ENCODE measurements around the gene DGKH.

GRCh38 chr13:42146359-42146758, 97.9 kb downstream of the DGKH start:
- TF ChIP-seq CTCF (IDR thresholded peaks at IDR 0.05; ENCODE audit: low read depth, low read length), result no peak
- TF ChIP-seq EZH2phosphoT487 (IDR thresholded peaks at IDR 0.05; ENCODE audit: low read depth), result no peak
